ENCODE measurements around the gene SULF2. TPM values are rescaled to one million over a fixed set of nuclear protein-coding genes. Genes with fewer than 3 reads are reported as not detected.

SULF2 gene
- total and polyA plus RNA-seq, 2 of the 13 experiments (the other 11 are each of a cell fraction or from before 2014, with no cell fraction given) = 7.2 to 50.9 TPM

DNA sequence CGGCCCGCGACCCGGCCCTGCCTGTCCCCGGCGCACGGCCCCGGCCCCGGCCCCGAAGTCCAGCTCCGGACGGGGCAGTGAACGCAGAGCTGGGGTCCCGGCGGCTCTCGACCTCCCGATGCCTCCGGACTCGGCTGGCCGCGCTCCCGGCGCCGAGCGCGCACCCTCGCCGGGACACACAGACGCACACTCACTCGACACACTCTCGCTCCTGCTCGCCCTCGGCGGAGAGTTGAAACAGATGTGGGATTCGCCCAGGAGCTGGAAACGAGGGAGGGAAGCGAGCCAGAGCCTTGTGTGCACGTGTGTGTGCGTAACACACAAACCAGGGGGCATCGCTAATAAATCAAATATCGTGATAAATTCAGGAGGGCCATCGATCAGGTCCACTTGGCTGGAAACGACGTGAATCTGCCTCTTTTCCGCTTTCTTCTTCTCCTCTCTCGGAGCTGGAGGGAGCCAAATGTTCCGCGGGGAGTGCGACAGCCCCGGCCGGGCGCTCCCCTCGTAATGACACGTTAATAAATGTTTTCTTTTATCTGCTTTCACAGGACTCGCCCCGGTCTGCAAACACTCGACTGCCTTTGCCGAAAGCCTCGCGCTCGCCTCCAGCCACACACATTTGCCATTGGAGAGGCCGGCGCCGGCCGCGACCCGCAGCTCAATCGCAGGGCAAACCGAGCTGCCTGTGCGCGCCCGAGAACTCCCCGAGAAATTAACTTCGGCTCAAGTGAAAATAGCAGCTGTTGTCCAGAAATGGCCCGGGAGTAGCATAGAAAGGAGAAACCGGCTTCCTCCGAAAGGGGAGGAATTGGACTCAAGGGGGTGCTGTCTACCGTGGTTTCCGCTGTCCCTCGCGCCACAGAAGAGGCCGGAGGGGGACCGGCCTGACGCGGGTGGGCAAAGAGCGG lies 828 bp upstream of the SULF2 start (continued):
- TF ChIP-seq NR1H2 (CRISPR knock-in tag; IDR thresholded peaks at IDR 0.05; ENCODE audit: borderline replicate concordance, low read depth) (no peak), KLF16 (CRISPR knock-in tag; IDR thresholded peaks at IDR 0.05) (0 out of 4 replicates have a peak, but pooled peaks of 1 of the 2 experiments have one; percentile 27), MTF2 (CRISPR knock-in tag; IDR thresholded peaks at IDR 0.05; ENCODE audit: borderline replicate concordance) (peak; percentile 56), HBP1 (CRISPR knock-in tag; IDR thresholded peaks at IDR 0.05; ENCODE audit: low read depth) (no peak), ATF2 (CRISPR knock-in tag; IDR thresholded peaks at IDR 0.05) (no peak), HMG20B (CRISPR knock-in tag; conservative IDR thresholded peaks at IDR 0.05) (0 out of 2 replicates have a peak, but pooled peaks have one; percentile 33), SMAD9 (CRISPR knock-in tag; IDR thresholded peaks at IDR 0.05) (no peak), ZBTB37 (CRISPR knock-in tag; IDR thresholded peaks at IDR 0.05) (no peak), ZNF547 (CRISPR knock-in tag; IDR thresholded peaks at IDR 0.05) (peak; percentile 44), RFX3 (CRISPR knock-in tag; IDR thresholded peaks at IDR 0.05) (no peak), TCF7L2 (IDR thresholded peaks at IDR 0.05; ENCODE audit: low read depth, low read length) (no peak), POLR2G (IDR thresholded peaks at IDR 0.05; ENCODE audit: low read depth, low read length) (no peak), ESRRA (CRISPR knock-in tag; IDR thresholded peaks at IDR 0.05; ENCODE audit: low read depth) (no peak; the same call in 1 of the 2 replicates), KDM5B (CRISPR knock-in tag; IDR thresholded peaks at IDR 0.05; ENCODE audit: borderline replicate concordance) (peak; percentile 90)
- TF ChIP-seq, protein P1, sequence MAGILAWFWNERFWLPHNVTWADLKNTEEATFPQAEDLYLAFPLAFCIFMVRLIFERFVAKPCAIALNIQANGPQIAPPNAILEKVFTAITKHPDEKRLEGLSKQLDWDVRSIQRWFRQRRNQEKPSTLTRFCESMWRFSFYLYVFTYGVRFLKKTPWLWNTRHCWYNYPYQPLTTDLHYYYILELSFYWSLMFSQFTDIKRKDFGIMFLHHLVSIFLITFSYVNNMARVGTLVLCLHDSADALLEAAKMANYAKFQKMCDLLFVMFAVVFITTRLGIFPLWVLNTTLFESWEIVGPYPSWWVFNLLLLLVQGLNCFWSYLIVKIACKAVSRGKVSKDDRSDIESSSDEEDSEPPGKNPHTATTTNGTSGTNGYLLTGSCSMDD (CRISPR knock-in tag; IDR thresholded peaks at IDR 0.05) = no peak
- TF ChIP-seq, protein P2, sequence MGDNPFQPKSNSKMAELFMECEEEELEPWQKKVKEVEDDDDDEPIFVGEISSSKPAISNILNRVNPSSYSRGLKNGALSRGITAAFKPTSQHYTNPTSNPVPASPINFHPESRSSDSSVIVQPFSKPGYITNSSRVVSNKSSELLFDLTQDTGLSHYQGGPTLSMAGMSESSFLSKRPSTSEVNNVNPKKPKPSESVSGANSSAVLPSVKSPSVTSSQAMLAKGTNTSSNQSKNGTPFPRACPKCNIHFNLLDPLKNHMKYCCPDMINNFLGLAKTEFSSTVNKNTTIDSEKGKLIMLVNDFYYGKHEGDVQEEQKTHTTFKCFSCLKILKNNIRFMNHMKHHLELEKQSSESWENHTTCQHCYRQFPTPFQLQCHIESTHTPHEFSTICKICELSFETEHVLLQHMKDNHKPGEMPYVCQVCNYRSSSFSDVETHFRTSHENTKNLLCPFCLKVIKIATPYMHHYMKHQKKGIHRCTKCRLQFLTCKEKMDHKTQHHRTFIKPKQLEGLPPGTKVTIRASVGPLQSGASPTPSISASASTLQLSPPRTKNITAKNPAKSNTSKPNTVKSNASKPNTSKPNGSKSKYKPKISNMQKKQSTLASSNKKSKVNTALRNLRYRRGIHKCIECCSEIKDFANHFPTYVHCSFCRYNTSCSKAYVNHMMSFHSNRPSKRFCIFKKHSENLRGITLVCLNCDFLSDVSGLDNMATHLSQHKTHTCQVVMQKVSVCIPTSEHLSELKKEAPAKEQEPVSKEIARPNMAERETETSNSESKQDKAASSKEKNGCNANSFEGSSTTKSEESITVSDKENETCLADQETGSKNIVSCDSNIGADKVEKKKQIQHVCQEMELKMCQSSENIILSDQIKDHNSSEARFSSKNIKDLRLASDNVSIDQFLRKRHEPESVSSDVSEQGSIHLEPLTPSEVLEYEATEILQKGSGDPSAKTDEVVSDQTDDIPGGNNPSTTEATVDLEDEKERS (CRISPR knock-in tag; IDR thresholded peaks at IDR 0.05) = peak; percentile 62; the same call in 1 of the 2 replicates

Data from HepG2 (cell line).